Naive thymus-derived CD4-positive, alpha-beta T cell (primary cell): Measurements from ENCODE around the gene RPN1. TPM values are rescaled to one million over a fixed set of nuclear protein-coding genes. Genes with fewer than 3 reads are reported as not detected.

ENCODE experiments used
- ATAC-seq: fragments of 150-1000 bp; cut with Tn5 transposase; 2 replicates; pipeline ENCODE4 v1.10.0; 2021; ENCODE audit warnings: mild to moderate bottlenecking, moderate library complexity
- CTCF ChIA-PET: fragments of 350-600 bp; sonication (Branson Sonifier 250); formaldehyde crosslinking; loops from one replicate; lab custom pipeline; 2021; ENCODE audit warnings: antibody characterized with exemption; lab: Charles Lee
- POLR2A ChIA-PET: fragments of 350-600 bp; sonication (Branson Sonifier 250); formaldehyde crosslinking; loops from one replicate; lab custom pipeline; 2021; ENCODE audit warnings: antibody characterized with exemption, inconsistent platforms; lab: Charles Lee
- DNase-seq, 9 donors: peaks; one replicate each; pipeline versions ENCODE4 v3.0.0 to v3.0.0-alpha.2; 2020 to 2022; ENCODE audit warnings: mixed read lengths in 1 of 9
- H3K27ac ChIP-seq: one replicate; pipeline ENCODE4 v1.7.0; 2013; ENCODE audit warnings: mild to moderate bottlenecking, low read depth, low read length, moderate library complexity
- H3K27me3 ChIP-seq, 2 donors: one replicate each; pipeline ENCODE4 v1.7.0; 2013; ENCODE audit warnings: low read length in 2 of 2, mild to moderate bottlenecking in 2 of 2, moderate library complexity in 2 of 2; ENCODE audit not compliant: control insufficient read depth in 2 of 2, insufficient read depth in 2 of 2
- H3K36me3 ChIP-seq, 3 experiments: 1 replicate in 2 of 3; 2 replicates in 1 of 3; pipeline ENCODE4 v1.7.0; 2013; ENCODE audit warnings: low read length in 3 of 3, mild to moderate bottlenecking in 3 of 3, moderate library complexity in 1 of 3; ENCODE audit not compliant: insufficient read depth in 3 of 3, control insufficient read depth in 2 of 3
- H3K4me1 ChIP-seq, 2 donors: one replicate each; pipeline ENCODE4 v1.7.0; 2013; ENCODE audit warnings: low read length in 2 of 2, mild to moderate bottlenecking in 2 of 2, moderate library complexity in 1 of 2; ENCODE audit not compliant: control insufficient read depth in 2 of 2, insufficient read depth in 2 of 2
- H3K4me3 ChIP-seq: 2 replicates; pipeline ENCODE4 v1.7.0; 2013; ENCODE audit warnings: mild to moderate bottlenecking, low read length
- H3K9me3 ChIP-seq, 3 experiments: 1 replicate in 2 of 3; 2 replicates in 1 of 3; pipeline ENCODE4 v1.7.0; 2013; ENCODE audit warnings: low read length in 3 of 3; ENCODE audit not compliant: control insufficient read depth in 2 of 3
- H3K27ac Mint-ChIP-seq, 9 donors: one replicate each; pipeline ENCODE4 v1.8.0; 2020 to 2022; ENCODE audit warnings: mixed read lengths in 9 of 9, mild to moderate bottlenecking in 8 of 9, moderate library complexity in 5 of 9, inconsistent platforms in 2 of 9
- H3K27me3 Mint-ChIP-seq, 5 donors: one replicate each; pipeline ENCODE4 v1.8.0; 2021 to 2022; ENCODE audit warnings: mixed read lengths in 5 of 5, mild to moderate bottlenecking in 1 of 5
- H3K36me3 Mint-ChIP-seq, 5 donors: one replicate each; pipeline ENCODE4 v1.8.0; 2020 to 2022; ENCODE audit warnings: mixed read lengths in 5 of 5, mild to moderate bottlenecking in 3 of 5, inconsistent platforms in 1 of 5
- H3K4me1 Mint-ChIP-seq, 7 donors: one replicate each; pipeline ENCODE4 v1.8.0; 2020 to 2022; ENCODE audit warnings: mixed read lengths in 7 of 7, mild to moderate bottlenecking in 3 of 7, inconsistent platforms in 1 of 7
- H3K4me3 Mint-ChIP-seq, 10 donors: one replicate each; pipeline ENCODE4 v1.8.0; 2020 to 2022; ENCODE audit warnings: mild to moderate bottlenecking in 10 of 10, mixed read lengths in 10 of 10, moderate library complexity in 6 of 10, inconsistent platforms in 2 of 10
- H3K9me3 Mint-ChIP-seq, 11 donors: one replicate each; pipeline ENCODE4 v1.8.0; 2020 to 2022; ENCODE audit warnings: mixed read lengths in 11 of 11, mild to moderate bottlenecking in 4 of 11, inconsistent platforms in 1 of 11, moderate library complexity in 1 of 11
- intact Hi-C, 2 donors: fragments of 100-400 bp; cut with micrococcal nuclease; formaldehyde crosslinking; loops; one replicate each; pipeline ENCODE4 v1.15.1; 2023
- polyA plus RNA-seq, 2 donors: library from polyadenylated mRNA; unstranded; fragments of 300-500 nt; fragmentation: Illumina TruSeq; gene quantifications; one replicate each; pipeline ENCODE4 v1.2.3, GENCODE V29; 2021
- total RNA-seq, 6 experiments: library from RNA in 5 of 6; stranded (reverse) in 5 of 6; gene quantifications; 1 replicate in 5 of 6; 2 replicates in 1 of 6; pipeline ENCODE4 v1.2.3 and lab custom pipeline; 2021 to 2026

RPN1 gene
- total and polyA plus RNA-seq, 7 experiments from 2014 or later, result 76.7 to 203 (median 105) TPM

GRCh38 chr3:128617557-128618397 is 32.8 kb downstream of the RPN1 start:
- Histone ChIP-seq H3K27me3 (no peaks in the 10 kb centered on the region), H3K36me3 (peaks cover 8 to 35% (median 15%) of the 10 kb centered on the region in 3 experiments), H3K9me3 (no peaks in the 10 kb centered on the region), H3K4me3 (peak overlapping the region; percentile 99), H3K27ac (peak overlapping the region; percentile 88), H3K4me1 (peaks cover 16 to 19% of the 10 kb centered on the region in 2 donors)
- H3K36me3 Mint-ChIP-seq, result peaks cover 4 to 30% (median 10%) of the 10 kb centered on the region in 5 donors
- POLR2A ChIA-PET, result interaction anchor here (0.6 to 3.3 kb wide), 16 partner anchors 9 to 1027 kb away, joined by 3 to 24 read pairs (median 4); partner anchors contain the start of genes ACAD9, RPN1 and TPRA1
- CTCF ChIA-PET, result interaction anchor here (0.6 to 1.8 kb wide), 17 partner anchors 8 to 699 kb away, joined by 3 to 7 read pairs (median 4); partner anchors contain the start of gene RPN1
- ATAC-seq (peak; percentile 96), DNase-seq (peak; percentile 94 to 100 (median 99))
- H3K27ac Mint-ChIP-seq, result peak overlapping the region; percentile 92 to 98 (median 97)
- peaks cover 0 to 4% (median 0%) of the 10 kb centered on the region in 11 donors for H3K9me3 Mint-ChIP-seq
- no peaks in the 10 kb centered on the region for H3K27me3 Mint-ChIP-seq
- H3K4me1 Mint-ChIP-seq, result peaks cover 10 to 36% (median 33%) of the 10 kb centered on the region in 7 donors
- peak overlapping the region; percentile 94 to 99 (median 97) for H3K4me3 Mint-ChIP-seq
- intact Hi-C loops, result loop anchor here (1.0 to 5.0 kb wide), 21 partner anchors 33 to 1495 kb away; partner anchors contain the start of genes ACAD9 (in 2 of the 2), COPG1 (in 2 of the 2), RAB7A (in 2 of the 2) and RPN1 (in 2 of the 2)

- H3K27ac Mint-ChIP-seq, result peak overlapping the region; percentile 88 to 98 (median 96)
- CTCF ChIA-PET, result interaction anchor here (0.6 to 1.8 kb wide), 14 partner anchors 8 to 699 kb away, joined by 3 to 7 read pairs (median 4); partner anchors contain the start of gene RPN1
- DNase-seq (no peak), ATAC-seq (peak; percentile 26)
- peaks cover 0 to 4% (median 0%) of the 10 kb centered on the region in 11 donors for H3K9me3 Mint-ChIP-seq
- Histone ChIP-seq H3K27ac (peak overlapping the region; percentile 80), H3K36me3 (peaks cover 8 to 32% (median 12%) of the 10 kb centered on the region in 3 experiments), H3K4me3 (peak overlapping the region; percentile 70), H3K27me3 (no peaks in the 10 kb centered on the region), H3K9me3 (no peaks in the 10 kb centered on the region), H3K4me1 (peaks cover 16 to 19% of the 10 kb centered on the region in 2 donors)
- peaks cover 4 to 30% (median 10%) of the 10 kb centered on the region in 5 donors for H3K36me3 Mint-ChIP-seq
- H3K4me3 Mint-ChIP-seq, result peak overlapping the region in 9 of 10 donors; percentile 94 to 98 (median 97)
- H3K4me1 Mint-ChIP-seq, result peaks cover 10 to 36% (median 33%) of the 10 kb centered on the region in 7 donors
- intact Hi-C loops, result loop anchor here (1.0 to 5.0 kb wide), 21 partner anchors 33 to 1495 kb away; partner anchors contain the start of genes ACAD9 (in 2 of the 2), RAB7A (in 2 of the 2), RPN1 (in 2 of the 2) and COPG1 (in 1 of the 2)
- POLR2A ChIA-PET, result interaction anchor here (0.6 to 3.3 kb wide), 12 partner anchors 9 to 1027 kb away, joined by 3 to 24 read pairs (median 4); partner anchors contain the start of genes ACAD9, RPN1 and TPRA1
- H3K27me3 Mint-ChIP-seq, result no peaks in the 10 kb centered on the region
These were observed 33.4 kb downstream of the RPN1 start for GRCh38 chr3:128617270-128617556.

GRCh38 chr3:128616516-128617269 is 33.9 kb downstream of the RPN1 start:
- Histone ChIP-seq H3K27ac (peak overlapping the region; percentile 80), H3K36me3 (peaks cover 7 to 27% (median 8%) of the 10 kb centered on the region in 3 experiments), H3K4me1 (peaks cover 16 to 19% of the 10 kb centered on the region in 2 donors), H3K4me3 (peak overlapping the region; percentile 70), H3K27me3 (no peaks in the 10 kb centered on the region), H3K9me3 (no peaks in the 10 kb centered on the region)
- H3K4me3 Mint-ChIP-seq, result peak overlapping the region; percentile 16 to 98 (median 96)
- peak overlapping the region; percentile 88 to 98 (median 96) for H3K27ac Mint-ChIP-seq
- no peaks in the 10 kb centered on the region for H3K27me3 Mint-ChIP-seq
- peaks cover 10 to 36% (median 33%) of the 10 kb centered on the region in 7 donors for H3K4me1 Mint-ChIP-seq
- intact Hi-C loops, result loop anchor here (1.0 to 5.0 kb wide), 21 partner anchors 34 to 1496 kb away; partner anchors contain the start of genes ACAD9 (in 2 of the 2), RAB7A (in 2 of the 2), RPN1 (in 2 of the 2) and COPG1 (in 1 of the 2)
- CTCF ChIA-PET, result interaction anchor here (0.6 to 1.8 kb wide), 9 partner anchors 58 to 230 kb away, joined by 3 to 6 read pairs (median 4); no protein-coding TSS in a partner anchor
- DNase-seq (peak in 1 of 9 donors; percentile 16), ATAC-seq (no peak)
- peaks cover 4 to 28% (median 10%) of the 10 kb centered on the region in 5 donors for H3K36me3 Mint-ChIP-seq
- peaks cover 0 to 4% (median 0%) of the 10 kb centered on the region in 11 donors for H3K9me3 Mint-ChIP-seq
- POLR2A ChIA-PET, result interaction anchor here (0.6 to 3.3 kb wide), 7 partner anchors 8 to 307 kb away, joined by 3 to 24 read pairs (median 6); partner anchors contain the start of genes ACAD9 and RPN1

GRCh38 chr3:128614076-128614475 is 36.5 kb downstream of the RPN1 start:
- ChIA-PET CTCF (no interaction called here), POLR2A (interaction anchor here (0.9 kb wide), 1 partner anchor 491 kb away, joined by 5 read pairs; no protein-coding TSS in a partner anchor)
- ATAC-seq (no peak), DNase-seq (no peak)
- Histone ChIP-seq H3K36me3 (peaks cover 0 to 3% (median 0%) of the 10 kb centered on the region in 3 experiments), H3K9me3 (no peaks in the 10 kb centered on the region), H3K4me1 (peaks cover 16 to 17% of the 10 kb centered on the region in 2 donors), H3K27me3 (no peaks in the 10 kb centered on the region), H3K4me3 (no peak overlapping the region), H3K27ac (no peak overlapping the region)
- no peak overlapping the region for H3K4me3 Mint-ChIP-seq
- intact Hi-C loops, result no loop called here
- peak overlapping the region in 3 of 9 donors; percentile 7 to 34 (median 22) for H3K27ac Mint-ChIP-seq
- H3K27me3 Mint-ChIP-seq, result no peaks in the 10 kb centered on the region
- peaks cover 0 to 14% (median 1%) of the 10 kb centered on the region in 5 donors for H3K36me3 Mint-ChIP-seq
- peaks cover 0 to 4% (median 0%) of the 10 kb centered on the region in 11 donors for H3K9me3 Mint-ChIP-seq
- H3K4me1 Mint-ChIP-seq, result peaks cover 9 to 22% (median 15%) of the 10 kb centered on the region in 7 donors

GRCh38 chr3:128613083-128613829 is 37.4 kb downstream of the RPN1 start:
- H3K9me3 ChIP-seq, result no peaks in the 10 kb centered on the region
- no peak for DNase-seq
- peaks cover 9% of the 10 kb centered on the region in 2 donors for H3K4me1 ChIP-seq
- no peaks in the 10 kb centered on the region for H3K27me3 Mint-ChIP-seq
- H3K4me3 Mint-ChIP-seq, result no peak overlapping the region
- POLR2A ChIA-PET, result interaction anchor here (0.9 kb wide), 1 partner anchor 490 kb away, joined by 5 read pairs; no protein-coding TSS in a partner anchor
- CTCF ChIA-PET, result no interaction called here
- H3K27ac Mint-ChIP-seq, result peak overlapping the region in 2 of 9 donors; percentile 45 to 72
- peaks cover under 1 to 14% (median 7%) of the 10 kb centered on the region in 7 donors for H3K4me1 Mint-ChIP-seq
- H3K27ac ChIP-seq, result no peak overlapping the region
- peaks cover 0 to 1% (median 0%) of the 10 kb centered on the region in 11 donors for H3K9me3 Mint-ChIP-seq
- ATAC-seq, result no peak
- no peaks in the 10 kb centered on the region for H3K27me3 ChIP-seq
- H3K4me3 ChIP-seq, result no peak overlapping the region
- intact Hi-C loops, result no loop called here
- no peaks in the 10 kb centered on the region for H3K36me3 ChIP-seq
- H3K36me3 Mint-ChIP-seq, result peaks cover 0 to 6% (median 0%) of the 10 kb centered on the region in 5 donors
